Gastrocnemius medialis (tissue), 4 donors: ENCODE measurements around the gene RNF187. TPM values are rescaled to one million over a fixed set of nuclear protein-coding genes. Genes with fewer than 3 reads are reported as not detected.

Experiments
- ATAC-seq, 2 donors: fragments of 150-250 bp; one replicate each; pipeline ENCODE4 v1.9.1; 2016
- DNase-seq, 2 donors: peaks; one replicate each; pipeline ENCODE4 v3.0.0-alpha.2; 2019
- H3K27ac ChIP-seq, 4 donors: fragments of 200-600 bp; sonication (generic); 1 replicate in 1 of 4; 2 replicates in 3 of 4; pipeline ENCODE4 v1.5.1; 2016 to 2018; ENCODE audit warnings: mild to moderate bottlenecking in 2 of 4, moderate library complexity in 1 of 4
- H3K27me3 ChIP-seq, 3 donors: fragments of 200-600 bp; sonication (generic) in 2 of 3; 1 replicate in 1 of 3; 2 replicates in 2 of 3; pipeline versions ENCODE4 v1.5.1 to v1.6.0; 2016 to 2019; ENCODE audit warnings: mild to moderate bottlenecking in 1 of 3, moderate library complexity in 1 of 3
- H3K36me3 ChIP-seq, 2 donors: fragments of 200-600 bp; sonication (generic) in 1 of 2; one replicate each; pipeline ENCODE4 v1.5.1; 2017 to 2018
- H3K4me1 ChIP-seq, 2 donors: fragments of 200-600 bp; sonication (generic) in 1 of 2; one replicate each; pipeline ENCODE4 v1.5.1; 2016 to 2017; ENCODE audit warnings: mild to moderate bottlenecking in 2 of 2
- H3K4me3 ChIP-seq, 4 donors: fragments of 200-600 bp; sonication (generic) in 3 of 4; 1 replicate in 1 of 4; 2 replicates in 3 of 4; pipeline ENCODE4 v1.5.1; 2016 to 2019; ENCODE audit warnings: mild to moderate bottlenecking in 2 of 4
- H3K9me3 ChIP-seq, 3 donors: fragments of 200-600 bp; sonication (generic) in 2 of 3; 1 replicate in 1 of 3; 2 replicates in 2 of 3; pipeline ENCODE4 v1.5.1; 2016 to 2019
- CTCF ChIP-seq, 5 experiments: fragments of 450-650 bp in 3 of 5; fragments of 200-600 bp in 2 of 5; sonication (generic) in 2 of 5; IDR thresholded peaks in 4 of 5; conservative IDR thresholded peaks in 1 of 5; 1 replicate in 4 of 5; 2 replicates in 1 of 5; pipeline ENCODE4 v1.5.1; 2016 to 2019; ENCODE audit warnings: antibody characterized with exemption in 5 of 5, mild to moderate bottlenecking in 3 of 5, moderate library complexity in 3 of 5
- POLR2A ChIP-seq, 2 donors: fragments of 450-650 bp; IDR thresholded peaks; one replicate each; pipeline ENCODE4 v1.6.1; 2017; ENCODE audit warnings: antibody characterized with exemption in 2 of 2, mild to moderate bottlenecking in 2 of 2, moderate library complexity in 2 of 2
- in situ Hi-C, 4 donors: fragments of 200-750 bp; cut with MboI; loops; one replicate each; pipeline versions ENCODE4 v1.15.0 to v1.8.0; 2017; ENCODE audit warnings: low sequenced_read_pairs in 4 of 4
- intact Hi-C: fragments of 100-400 bp; cut with DNase I; formaldehyde crosslinking; loops from one replicate; pipeline ENCODE4 v1.15.1; 2023; ENCODE audit warnings: low total_unique reads
- total RNA-seq, 4 donors: library from RNA; depleted of rRNA; stranded (reverse); fragments of >200 nt; gene quantifications; one replicate each; pipeline versions ENCODE4 v1.1.0 to v1.2.3, GENCODE V29; 2016

The RNF187 gene
- total RNA-seq, 4 donors from 2014 or later: 33.5 to 99.8 (median 62.5) TPM

- in situ Hi-C loops: no loop called here
- no peak for ATAC-seq
- Histone ChIP-seq H3K4me1 (peaks cover 0 to 10% of the 10 kb centered on the region in 2 donors), H3K36me3 (no peaks in the 10 kb centered on the region), H3K4me3 (no peak overlapping the region), H3K9me3 (no peaks in the 10 kb centered on the region), H3K27ac (no peak overlapping the region), H3K27me3 (peaks cover 44 to 46% (median 46%) of the 10 kb centered on the region in 3 donors)
- no peak for DNase-seq
- TF ChIP-seq POLR2A (IDR thresholded peaks at IDR 0.05): no peak
- intact Hi-C loops: no loop called here
Measured at GRCh38 chr1:228454238-228454637, 32.9 kb upstream of the RNF187 start.

- intact Hi-C loops: no loop called here
- no peak for TF ChIP-seq CTCF (IDR thresholded peaks at IDR 0.05 in 4 of 5, conservative IDR thresholded peaks at IDR 0.05 in 1 of 5)
- TF ChIP-seq POLR2A (IDR thresholded peaks at IDR 0.05): no peak
- H3K36me3 ChIP-seq: no peaks in the 10 kb centered on the region
- peaks cover 0 to 10% of the 10 kb centered on the region in 2 donors for H3K4me1 ChIP-seq
- no peak overlapping the region for H3K27ac ChIP-seq
- no peak overlapping the region for H3K4me3 ChIP-seq
- peaks cover 57 to 61% (median 60%) of the 10 kb centered on the region in 3 donors for H3K27me3 ChIP-seq
- DNase-seq (no peak), ATAC-seq (no peak)
- in situ Hi-C loops: no loop called here
- H3K9me3 ChIP-seq: no peaks in the 10 kb centered on the region
Measured at GRCh38 chr1:228455715-228456114, 31.5 kb upstream of the RNF187 start.

GRCh38 chr1:228456252-228457016 is 30.7 kb upstream of the RNF187 start:
- H3K27ac ChIP-seq: peak overlapping the region in 1 of 4 donors; percentile 53
- no peaks in the 10 kb centered on the region for H3K9me3 ChIP-seq
- H3K4me1 ChIP-seq: peaks cover 0 to 10% of the 10 kb centered on the region in 2 donors
- no peak for ATAC-seq
- no peak for DNase-seq
- peak overlapping the region in 1 of 4 donors; percentile 53 for H3K4me3 ChIP-seq
- no peak for TF ChIP-seq POLR2A (IDR thresholded peaks at IDR 0.05)
- TF ChIP-seq CTCF (IDR thresholded peaks at IDR 0.05 in 4 of 5, conservative IDR thresholded peaks at IDR 0.05 in 1 of 5): no peak
- H3K27me3 ChIP-seq: peaks cover 64 to 68% (median 68%) of the 10 kb centered on the region in 3 donors
- intact Hi-C loops (no loop called here), in situ Hi-C loops (no loop called here)
- no peaks in the 10 kb centered on the region for H3K36me3 ChIP-seq

GRCh38 chr1:228457017-228457395 is 30.2 kb upstream of the RNF187 start:
- H3K4me1 ChIP-seq: peaks cover 0 to 10% of the 10 kb centered on the region in 2 donors
- H3K27me3 ChIP-seq: peaks cover 69 to 73% (median 73%) of the 10 kb centered on the region in 3 donors
- H3K9me3 ChIP-seq: no peaks in the 10 kb centered on the region
- intact Hi-C loops: no loop called here
- ATAC-seq (no peak), DNase-seq (no peak)
- no peaks in the 10 kb centered on the region for H3K36me3 ChIP-seq
- TF ChIP-seq POLR2A (IDR thresholded peaks at IDR 0.05): no peak
- TF ChIP-seq CTCF (IDR thresholded peaks at IDR 0.05 in 4 of 5, conservative IDR thresholded peaks at IDR 0.05 in 1 of 5): no peak
- in situ Hi-C loops: no loop called here
- peak overlapping the region; percentile 39 to 62 (median 52) for H3K27ac ChIP-seq
- H3K4me3 ChIP-seq: peak overlapping the region; percentile 46 to 65 (median 51)

- intact Hi-C loops (no loop called here), in situ Hi-C loops (no loop called here)
- peaks cover 0 to 10% of the 10 kb centered on the region in 2 donors for H3K4me1 ChIP-seq
- DNase-seq (peak; percentile 66 to 71), ATAC-seq (peak; percentile 86 to 93)
- no peaks in the 10 kb centered on the region for H3K9me3 ChIP-seq
- H3K36me3 ChIP-seq: no peaks in the 10 kb centered on the region
- TF ChIP-seq POLR2A (IDR thresholded peaks at IDR 0.05) (peak in 1 of 2 donors; percentile 47), CTCF (IDR thresholded peaks at IDR 0.05 in 4 of 5, conservative IDR thresholded peaks at IDR 0.05 in 1 of 5) (peak in 2 of 5 experiments; percentile 16 to 41)
- peak overlapping the region; percentile 46 to 65 (median 51) for H3K4me3 ChIP-seq
- peaks cover 75 to 79% (median 79%) of the 10 kb centered on the region in 3 donors for H3K27me3 ChIP-seq
- H3K27ac ChIP-seq: peak overlapping the region; percentile 39 to 62 (median 54)
Measured at GRCh38 chr1:228457396-228458176, 29.6 kb upstream of the RNF187 start.
